GM12865 (cell line): ENCODE results near the gene CELF4.

Experiments used
- DNase-seq: peaks from one replicate; pipeline ENCODE4 v3.0.0; 2010; ENCODE audit warnings: low read depth
- H3K4me3 ChIP-seq: 2 replicates; pipeline ENCODE4 v1.5.1; 2011; ENCODE audit warnings: mild to moderate bottlenecking, low read depth, low read length, control low read depth
- CTCF ChIP-seq: IDR thresholded peaks from 2 replicates; pipeline ENCODE4 v1.5.1; 2011; ENCODE audit warnings: low read length, control low read depth, low read depth, inconsistent platforms; ENCODE audit not compliant: insufficient read depth; ENCODE audit errors: missing control alignments

Gene CELF4

GRCh38 chr18:37494406-37494805 is 71.2 kb downstream of the CELF4 start:
- TF ChIP-seq CTCF, result no peak
- H3K4me3 ChIP-seq, result no peak overlapping the region
- no peak for DNase-seq

DNA sequence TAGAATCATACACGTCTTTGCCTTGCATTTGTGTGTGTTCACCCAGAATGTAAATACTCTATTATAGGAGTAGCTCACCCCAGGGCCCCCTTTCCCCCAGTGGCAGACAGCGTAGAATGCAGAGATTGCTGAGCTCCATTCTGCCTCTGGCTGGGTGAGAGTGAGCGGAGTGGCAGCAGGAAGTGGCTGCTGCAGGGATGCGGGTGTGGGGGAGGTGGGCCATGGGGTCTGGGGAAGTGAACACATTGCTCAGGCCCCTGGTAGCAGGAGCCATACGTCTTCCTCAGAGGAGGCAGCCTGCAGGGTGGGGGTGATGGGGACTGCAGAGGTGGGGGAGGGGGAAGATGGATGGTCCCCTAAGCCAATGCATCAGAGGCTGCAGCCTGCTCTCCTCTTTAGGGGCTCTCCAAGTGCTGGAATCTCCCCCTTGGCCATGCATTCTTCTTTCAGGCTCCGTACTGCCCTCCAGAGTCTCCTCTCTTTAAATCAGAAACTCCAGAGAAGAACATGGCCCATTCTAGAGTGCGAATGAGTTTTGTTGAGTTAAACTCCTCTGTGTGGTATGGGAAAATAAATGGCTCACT is 72.2 kb downstream of the CELF4 start:
- TF ChIP-seq CTCF, result no peak

GRCh38 chr18:37492952-37493351 is 72.6 kb downstream of the CELF4 start:
- DNase-seq, result no peak
- H3K4me3 ChIP-seq, result no peak overlapping the region
- no peak for TF ChIP-seq CTCF

More for the DNA sequence above, 72.2 kb downstream of the CELF4 start:
- no peak for DNase-seq
- H3K4me3 ChIP-seq, result no peak overlapping the region

DNA sequence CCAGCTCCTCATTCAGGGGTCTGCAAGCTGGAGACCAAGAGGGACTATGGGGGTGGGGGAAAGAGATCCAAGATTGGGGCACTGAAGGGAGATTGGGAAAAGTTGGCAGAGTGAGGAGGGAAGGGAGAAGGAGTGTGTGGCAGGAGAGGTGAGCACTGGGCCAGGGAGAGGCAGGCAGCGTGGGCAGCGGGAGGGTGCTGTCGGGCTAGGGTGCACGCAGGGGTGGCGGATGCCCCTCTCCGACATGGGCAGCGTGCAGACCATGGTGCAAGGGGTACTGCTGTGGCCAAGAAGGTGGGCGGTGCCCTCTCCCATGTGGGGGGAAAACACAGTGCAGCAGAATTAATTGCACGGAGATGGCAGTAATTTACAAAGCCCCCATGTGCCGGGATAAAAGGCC is 74.1 kb downstream of the CELF4 start:
- no peak overlapping the region for H3K4me3 ChIP-seq
- no peak for DNase-seq
- no peak for TF ChIP-seq CTCF

DNA sequence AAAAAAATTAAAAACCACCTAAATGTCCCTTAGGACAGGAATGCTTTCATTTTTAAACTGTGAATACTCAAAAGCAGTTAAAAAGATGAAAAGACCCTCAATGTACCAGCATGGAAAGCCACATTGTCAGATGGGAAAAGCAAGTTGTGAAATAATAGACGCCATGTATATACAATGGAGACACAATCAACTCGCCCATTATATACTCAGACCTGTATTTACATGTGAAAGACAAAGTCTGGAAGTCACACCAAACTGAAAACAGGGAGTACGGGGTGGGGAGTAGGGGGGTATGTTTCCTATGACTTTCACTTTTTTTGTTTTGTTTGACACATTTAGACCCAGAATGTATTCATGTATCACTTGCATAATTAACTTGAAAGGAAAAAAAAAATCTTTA is 75.6 kb downstream of the CELF4 start:
- TF ChIP-seq CTCF, result no peak
- DNase-seq, result no peak
- H3K4me3 ChIP-seq, result no peak overlapping the region

GRCh38 chr18:37489011-37489410 is 76.6 kb downstream of the CELF4 start:
- no peak overlapping the region for H3K4me3 ChIP-seq
- DNase-seq, result no peak
- TF ChIP-seq CTCF, result no peak

DNA sequence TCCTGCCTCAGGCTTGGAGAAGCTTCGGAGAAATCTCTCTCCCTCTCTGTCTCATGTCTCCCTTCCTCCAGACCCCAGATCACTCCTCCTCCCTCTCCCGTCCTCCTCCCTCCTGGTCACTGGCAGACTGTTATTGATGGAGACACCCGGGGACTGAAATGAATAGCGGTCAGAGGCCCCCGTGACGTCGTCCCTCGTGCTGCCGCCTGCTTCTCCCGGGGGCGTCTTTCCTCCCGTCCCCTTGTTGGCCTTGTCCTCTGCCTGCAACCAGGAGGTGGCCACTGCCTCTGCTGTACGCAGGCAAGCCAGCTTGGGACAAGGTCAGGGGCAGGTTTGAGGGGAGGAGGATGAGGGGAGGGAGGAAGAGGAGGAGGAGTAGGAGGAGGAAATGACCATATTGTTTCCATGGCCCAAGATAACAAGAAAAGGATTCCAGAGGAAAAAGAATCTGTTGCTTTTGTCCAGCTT is 78.2 kb downstream of the CELF4 start:
- no peak overlapping the region for H3K4me3 ChIP-seq
- DNase-seq, result no peak
- TF ChIP-seq CTCF, result no peak
